ENCODE measurements around the gene IMPG1.

GRCh38 chr6:76000629-76001028 lies 71.8 kb downstream of the IMPG1 start:
- TF ChIP-seq CTCF (IDR thresholded peaks at IDR 0.05), result no peak
- TF ChIP-seq POLR2A (IDR thresholded peaks at IDR 0.05), result no peak
